IPS DF 6.9 (cell line): ENCODE results near the gene PTPRA.
"Not testable (repeated sequence)": the region's sequence is repeated elsewhere in the genome, so short reads cannot be mapped to it uniquely, and the experiment has no call there.

Experiments
- DNase-seq: peaks from one replicate; pipeline ENCODE4 v3.0.0-alpha.2; 2013; ENCODE audit warnings: low read depth, low spot score
- H3K27ac ChIP-seq: one replicate; pipeline ENCODE4 v1.5.1; 2013; ENCODE audit warnings: low read length, control low read depth
- H3K27me3 ChIP-seq: 2 replicates; pipeline ENCODE4 v1.6.1; 2013; ENCODE audit warnings: mild to moderate bottlenecking, low read length; ENCODE audit not compliant: control insufficient read depth, insufficient read depth
- H3K36me3 ChIP-seq: 2 replicates; pipeline ENCODE4 v1.6.1; 2013; ENCODE audit warnings: low read length; ENCODE audit not compliant: control insufficient read depth, insufficient read depth
- H3K4me1 ChIP-seq: 2 replicates; pipeline ENCODE4 v1.6.1; 2013; ENCODE audit warnings: low read length; ENCODE audit not compliant: control insufficient read depth, insufficient read depth
- H3K4me3 ChIP-seq: 2 replicates; pipeline ENCODE4 v1.5.1; 2013; ENCODE audit warnings: mild to moderate bottlenecking, low read length
- H3K9me3 ChIP-seq: 2 replicates; pipeline ENCODE4 v1.6.1; 2013; ENCODE audit warnings: low read length, inconsistent platforms; ENCODE audit not compliant: control insufficient read depth, insufficient read depth
- WGBS: extraction: QIAGEN DNeasy Blood & Tissue Kit; methylation state at CpG from one replicate; pipeline ENCODE4 v1.1.7; 2013; ENCODE audit warnings: mixed read lengths, missing lambda C conversion rate; ENCODE audit not compliant: insufficient read length, insufficient coverage; 5-methylcytosine and 5-hydroxymethylcytosine counted together

The PTPRA gene

GRCh38 chr20:3047486-3048419, 174.5 kb downstream of the PTPRA start:
- WGBS: no CpG with 5 or more reads among the region's 14 CpGs
- no peak for DNase-seq
- Histone ChIP-seq H3K27me3 (no peaks in the 10 kb centered on the region), H3K4me1 (peaks cover 1% of the 10 kb centered on the region; the same call in 1 of the 2 replicates), H3K4me3 (no peak overlapping the region), H3K27ac (no peak overlapping the region), H3K9me3 (no peaks in the 10 kb centered on the region), H3K36me3 (peaks cover 17% of the 10 kb centered on the region)

- Histone ChIP-seq H3K4me1 (no peaks in the 10 kb centered on the region), H3K27me3 (no peaks in the 10 kb centered on the region), H3K9me3 (no peaks in the 10 kb centered on the region), H3K36me3 (peaks cover 17% of the 10 kb centered on the region), H3K27ac (no peak overlapping the region), H3K4me3 (no peak overlapping the region)
- no CpG with 5 or more reads among the region's 7 CpGs for WGBS
- no peak for DNase-seq
Observed at GRCh38 chr20:3051385-3052019, 178.2 kb downstream of the PTPRA start.

- WGBS: no CpG with 5 or more reads among the region's 3 CpGs
Observed at GRCh38 chr20:3059489-3059888, 186.2 kb downstream of the PTPRA start.

GRCh38 chr20:3064119-3064518, 190.8 kb downstream of the PTPRA start:
- not testable (repeated sequence) for DNase-seq, H3K36me3 ChIP-seq

More at GRCh38 chr20:3059489-3059888, 186.2 kb downstream of the PTPRA start:
- no peaks in the 10 kb centered on the region for H3K36me3 ChIP-seq
- H3K9me3 ChIP-seq: no peaks in the 10 kb centered on the region
- H3K27ac ChIP-seq: no peak overlapping the region
- no peak overlapping the region for H3K4me3 ChIP-seq
- no peak for DNase-seq
- no peaks in the 10 kb centered on the region for H3K27me3 ChIP-seq
- no peaks in the 10 kb centered on the region for H3K4me1 ChIP-seq

GRCh38 chr20:3067139-3068014, 194.1 kb downstream of the PTPRA start:
- no peak for DNase-seq
- Histone ChIP-seq H3K4me3 (no peak overlapping the region), H3K4me1 (peaks cover 3% of the 10 kb centered on the region), H3K27ac (no peak overlapping the region), H3K9me3 (no peaks in the 10 kb centered on the region), H3K36me3 (peaks cover 4% of the 10 kb centered on the region; the same call in 1 of the 2 replicates), H3K27me3 (peaks cover 7% of the 10 kb centered on the region)
- WGBS: no CpG with 5 or more reads among the region's 23 CpGs

More at GRCh38 chr20:3064119-3064518, 190.8 kb downstream of the PTPRA start:
- H3K4me3 ChIP-seq, H3K9me3 ChIP-seq, H3K4me1 ChIP-seq, H3K27me3 ChIP-seq, H3K27ac ChIP-seq: not testable (repeated sequence)
- no CpG with 5 or more reads among the region's 6 CpGs for WGBS

- Histone ChIP-seq H3K4me1 (peaks cover 3% of the 10 kb centered on the region), H3K4me3 (no peak overlapping the region), H3K9me3 (no peaks in the 10 kb centered on the region), H3K27me3 (peaks cover 13% of the 10 kb centered on the region), H3K36me3 (peaks cover 4% of the 10 kb centered on the region; the same call in 1 of the 2 replicates), H3K27ac (no peak overlapping the region)
- WGBS: no CpG with 5 or more reads among the region's 8 CpGs
- no peak for DNase-seq
Observed at GRCh38 chr20:3068075-3068474, 194.8 kb downstream of the PTPRA start.

GRCh38 chr20:3068986-3069900, 196.0 kb downstream of the PTPRA start:
- Histone ChIP-seq H3K36me3 (peaks cover 4% of the 10 kb centered on the region; the same call in 1 of the 2 replicates), H3K4me3 (no peak overlapping the region), H3K4me1 (peaks cover 3% of the 10 kb centered on the region), H3K9me3 (no peaks in the 10 kb centered on the region), H3K27ac (no peak overlapping the region), H3K27me3 (peaks cover 13% of the 10 kb centered on the region)
- WGBS: no CpG with 5 or more reads among the region's 8 CpGs
- DNase-seq: no peak

GRCh38 chr20:3070725-3071124, 197.4 kb downstream of the PTPRA start:
- Histone ChIP-seq H3K36me3 (peaks cover 4% of the 10 kb centered on the region; the same call in 1 of the 2 replicates), H3K27me3 (peaks cover 13% of the 10 kb centered on the region), H3K4me1 (peaks cover 3% of the 10 kb centered on the region), H3K9me3 (no peaks in the 10 kb centered on the region), H3K27ac (no peak overlapping the region), H3K4me3 (no peak overlapping the region)
- WGBS: no CpG with 5 or more reads among the region's 4 CpGs
- no peak for DNase-seq

- DNase-seq: no peak
- Histone ChIP-seq H3K27me3 (peaks cover 13% of the 10 kb centered on the region), H3K9me3 (no peaks in the 10 kb centered on the region), H3K27ac (no peak overlapping the region), H3K36me3 (peaks cover 4% of the 10 kb centered on the region; the same call in 1 of the 2 replicates), H3K4me1 (peaks cover 3% of the 10 kb centered on the region), H3K4me3 (peak overlapping the region; percentile 38; the same call in 1 of the 2 replicates)
- WGBS: no CpG with 5 or more reads among the region's 16 CpGs
Observed at GRCh38 chr20:3071266-3071609, 198.0 kb downstream of the PTPRA start.
